ENCODE measurements around the gene CHST11. TPM values are rescaled to one million over a fixed set of nuclear protein-coding genes. Genes with fewer than 3 reads are reported as not detected.

Gene CHST11
- total RNA-seq, 2 experiments from 2014 or later: 53.4 to 53.6 TPM

GRCh38 chr12:104619305-104619704 is 162.6 kb downstream of the CHST11 start:
- no peaks in the 10 kb centered on the region for H3K27me3 ChIP-seq (ENCODE audit: control insufficient read depth in 1 of 2, insufficient read depth in 2 of 2, low read length in 2 of 2)
- Mint-ChIP-seq H3K9me3 (no peaks in the 10 kb centered on the region), H3K36me3 (ENCODE audit: low read depth) (no peaks in the 10 kb centered on the region), H3K4me3 (no peak overlapping the region), H3K4me1 (ENCODE audit: low read depth) (peaks cover 38% of the 10 kb centered on the region), H3K27ac (no peak overlapping the region), H3K27me3 (no peaks in the 10 kb centered on the region)
- ChIA-PET POLR2A (no interaction called here), CTCF (no interaction called here)
- no peak overlapping the region for H3K4me3 ChIP-seq (ENCODE audit: low read length)
- TF ChIP-seq CTCF (IDR thresholded peaks at IDR 0.05): no peak
- H3K27ac ChIP-seq (ENCODE audit: low read depth in 1 of 2, low read length in 2 of 2): no peak overlapping the region
- H3K4me1 ChIP-seq (ENCODE audit: insufficient read depth, low read length): peaks cover 6% of the 10 kb centered on the region
- no peaks in the 10 kb centered on the region for H3K9me3 ChIP-seq (ENCODE audit: control insufficient read depth in 1 of 2, insufficient read depth in 1 of 2, low read length in 2 of 2)
- no peak for ATAC-seq (ENCODE audit: poor library complexity)
- H3K36me3 ChIP-seq (ENCODE audit: insufficient read depth, low read length): no peaks in the 10 kb centered on the region
- DNase-seq: no peak
- intact Hi-C loops (cut with DNase I, micrococcal nuclease): no loop called here

- intact Hi-C loops (cut with DNase I, micrococcal nuclease): no loop called here
- no peak overlapping the region for H3K4me3 ChIP-seq (ENCODE audit: low read length)
- no peak overlapping the region for H3K27ac Mint-ChIP-seq
- no peaks in the 10 kb centered on the region for H3K9me3 Mint-ChIP-seq
- DNase-seq (no peak), ATAC-seq (ENCODE audit: poor library complexity) (no peak)
- no peaks in the 10 kb centered on the region for H3K9me3 ChIP-seq (ENCODE audit: control insufficient read depth in 1 of 2, insufficient read depth in 1 of 2, low read length in 2 of 2)
- ChIA-PET POLR2A (no interaction called here), CTCF (no interaction called here)
- no peak overlapping the region for H3K27ac ChIP-seq (ENCODE audit: low read depth in 1 of 2, low read length in 2 of 2)
- H3K36me3 ChIP-seq (ENCODE audit: insufficient read depth, low read length): no peaks in the 10 kb centered on the region
- no peak overlapping the region for H3K4me3 Mint-ChIP-seq
- H3K4me1 ChIP-seq (ENCODE audit: insufficient read depth, low read length): peaks cover 6% of the 10 kb centered on the region
- no peaks in the 10 kb centered on the region for H3K27me3 Mint-ChIP-seq
- H3K36me3 Mint-ChIP-seq (ENCODE audit: low read depth): no peaks in the 10 kb centered on the region
- no peaks in the 10 kb centered on the region for H3K27me3 ChIP-seq (ENCODE audit: control insufficient read depth in 1 of 2, insufficient read depth in 2 of 2, low read length in 2 of 2)
- TF ChIP-seq CTCF (IDR thresholded peaks at IDR 0.05): no peak
- H3K4me1 Mint-ChIP-seq (ENCODE audit: low read depth): peaks cover 39% of the 10 kb centered on the region
Measured at GRCh38 chr12:104620837-104621531, 164.2 kb downstream of the CHST11 start.

GRCh38 chr12:104622928-104623327 is 166.2 kb downstream of the CHST11 start:
- H3K36me3 Mint-ChIP-seq (ENCODE audit: low read depth): no peaks in the 10 kb centered on the region
- no peaks in the 10 kb centered on the region for H3K9me3 ChIP-seq (ENCODE audit: control insufficient read depth in 1 of 2, insufficient read depth in 1 of 2, low read length in 2 of 2)
- peaks cover 3% of the 10 kb centered on the region for H3K36me3 ChIP-seq (ENCODE audit: insufficient read depth, low read length)
- peaks cover 44% of the 10 kb centered on the region for H3K4me1 Mint-ChIP-seq (ENCODE audit: low read depth)
- H3K27ac ChIP-seq (ENCODE audit: low read depth in 1 of 2, low read length in 2 of 2): no peak overlapping the region
- no peaks in the 10 kb centered on the region for H3K27me3 Mint-ChIP-seq
- ATAC-seq (ENCODE audit: poor library complexity) (no peak), DNase-seq (no peak)
- no peak overlapping the region for H3K4me3 Mint-ChIP-seq
- CTCF ChIA-PET: no interaction called here
- POLR2A ChIA-PET: no interaction called here
- no peaks in the 10 kb centered on the region for H3K9me3 Mint-ChIP-seq
- no peak for TF ChIP-seq CTCF (IDR thresholded peaks at IDR 0.05)
- H3K27me3 ChIP-seq (ENCODE audit: control insufficient read depth in 1 of 2, insufficient read depth in 2 of 2, low read length in 2 of 2): no peaks in the 10 kb centered on the region
- H3K27ac Mint-ChIP-seq: no peak overlapping the region
- H3K4me1 ChIP-seq (ENCODE audit: insufficient read depth, low read length): peaks cover 6% of the 10 kb centered on the region
- intact Hi-C loops (cut with DNase I, micrococcal nuclease): no loop called here
- no peak overlapping the region for H3K4me3 ChIP-seq (ENCODE audit: low read length)

Data from CD4-positive, alpha-beta T cell (primary cell).